Measurements from ENCODE around the gene IPO13.
A peak's percentile ranks its signal among the peaks of the same experiment; 100 is the strongest.

IPO13 gene

DNA sequence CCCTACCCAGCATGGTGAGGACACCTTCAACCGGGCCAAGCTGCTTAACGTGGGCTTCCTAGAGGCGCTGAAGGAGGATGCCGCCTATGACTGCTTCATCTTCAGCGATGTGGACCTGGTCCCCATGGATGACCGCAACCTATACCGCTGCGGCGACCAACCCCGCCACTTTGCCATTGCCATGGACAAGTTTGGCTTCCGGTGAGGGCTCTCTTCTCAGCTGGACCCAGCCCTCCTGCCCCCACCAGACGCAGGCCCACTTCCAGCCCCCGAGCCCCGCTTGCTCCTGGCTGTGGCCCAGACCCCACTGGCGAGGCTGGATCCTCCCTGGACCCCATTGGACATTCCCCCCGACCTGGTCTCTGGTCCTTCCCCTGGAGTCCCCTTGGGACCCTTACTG, 38.1 kb downstream of the IPO13 start:
- in situ Hi-C loops (cut with HindIII; ENCODE audit: low sequenced_read_pairs) = no loop called here

DNA sequence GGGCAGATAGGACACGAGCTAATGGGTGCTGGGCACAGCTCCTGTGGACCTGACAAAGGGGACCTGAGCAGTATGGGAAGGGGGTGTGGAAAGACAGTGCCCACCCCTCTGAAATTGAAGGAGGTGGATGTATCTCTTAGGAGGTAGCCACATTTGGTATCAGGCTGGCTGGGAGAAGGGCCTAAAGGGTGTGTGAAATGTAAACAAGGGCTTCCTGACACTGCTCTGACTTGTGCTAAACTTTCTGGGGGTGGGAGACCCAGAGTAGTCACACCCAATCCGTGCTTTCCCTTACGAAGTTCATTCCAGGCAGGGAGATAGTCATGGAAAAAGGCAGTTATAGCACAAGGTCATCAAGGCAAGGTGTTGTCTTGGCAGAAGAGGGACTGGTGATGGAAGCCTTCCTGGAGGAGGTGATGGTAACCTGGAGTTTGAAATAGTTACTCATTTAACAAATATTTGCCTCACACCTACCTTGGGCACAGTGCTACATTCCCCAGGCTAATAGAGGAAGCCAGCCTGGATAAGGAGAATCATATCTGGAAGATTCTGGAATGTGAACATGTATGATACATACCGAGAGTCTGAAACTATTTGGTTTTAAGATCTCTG, 39.3 kb downstream of the IPO13 start:
- no peak for DNase-seq (ENCODE audit: low read depth, low spot score)
- TF ChIP-seq, protein P1, sequence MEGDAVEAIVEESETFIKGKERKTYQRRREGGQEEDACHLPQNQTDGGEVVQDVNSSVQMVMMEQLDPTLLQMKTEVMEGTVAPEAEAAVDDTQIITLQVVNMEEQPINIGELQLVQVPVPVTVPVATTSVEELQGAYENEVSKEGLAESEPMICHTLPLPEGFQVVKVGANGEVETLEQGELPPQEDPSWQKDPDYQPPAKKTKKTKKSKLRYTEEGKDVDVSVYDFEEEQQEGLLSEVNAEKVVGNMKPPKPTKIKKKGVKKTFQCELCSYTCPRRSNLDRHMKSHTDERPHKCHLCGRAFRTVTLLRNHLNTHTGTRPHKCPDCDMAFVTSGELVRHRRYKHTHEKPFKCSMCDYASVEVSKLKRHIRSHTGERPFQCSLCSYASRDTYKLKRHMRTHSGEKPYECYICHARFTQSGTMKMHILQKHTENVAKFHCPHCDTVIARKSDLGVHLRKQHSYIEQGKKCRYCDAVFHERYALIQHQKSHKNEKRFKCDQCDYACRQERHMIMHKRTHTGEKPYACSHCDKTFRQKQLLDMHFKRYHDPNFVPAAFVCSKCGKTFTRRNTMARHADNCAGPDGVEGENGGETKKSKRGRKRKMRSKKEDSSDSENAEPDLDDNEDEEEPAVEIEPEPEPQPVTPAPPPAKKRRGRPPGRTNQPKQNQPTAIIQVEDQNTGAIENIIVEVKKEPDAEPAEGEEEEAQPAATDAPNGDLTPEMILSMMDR (IDR thresholded peaks at IDR 0.05; ENCODE audit: low read depth, low read length) = no peak
- in situ Hi-C loops (cut with HindIII; ENCODE audit: low sequenced_read_pairs) = no loop called here
- H3K4me3 ChIP-seq (ENCODE audit: low read depth, low read length) = no peak overlapping the region

More for the DNA sequence above, 38.1 kb downstream of the IPO13 start:
- H3K4me3 ChIP-seq (ENCODE audit: low read depth, low read length) = no peak overlapping the region
- DNase-seq (ENCODE audit: low read depth, low spot score) = no peak
- TF ChIP-seq, protein P1 (IDR thresholded peaks at IDR 0.05; ENCODE audit: low read depth, low read length) = no peak

DNA sequence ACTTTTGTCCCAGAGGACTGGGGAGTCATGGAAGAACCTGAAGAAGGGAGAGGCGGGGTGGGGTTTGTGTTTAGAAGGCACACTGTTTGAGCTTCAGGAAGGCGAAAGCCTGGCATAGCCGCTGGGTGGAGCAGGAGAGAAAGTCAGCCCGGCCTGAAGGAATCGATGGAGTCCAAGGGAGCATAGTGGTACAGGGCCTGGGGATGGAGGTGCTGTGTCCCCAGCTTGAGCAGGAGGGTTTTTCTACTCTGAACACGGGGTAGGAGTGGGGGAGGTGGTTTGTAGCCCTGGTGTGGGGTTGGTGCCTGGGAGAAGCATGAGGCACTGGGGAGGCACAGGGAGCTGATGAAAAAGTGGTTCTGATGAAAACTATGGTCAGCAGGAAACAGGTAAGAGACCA, 40.0 kb downstream of the IPO13 start:
- TF ChIP-seq, protein P1 (IDR thresholded peaks at IDR 0.05; ENCODE audit: low read depth, low read length) = peak; percentile 19
- no peak overlapping the region for H3K4me3 ChIP-seq (ENCODE audit: low read depth, low read length)
- DNase-seq (ENCODE audit: low read depth, low spot score) = no peak
- in situ Hi-C loops (cut with HindIII; ENCODE audit: low sequenced_read_pairs) = no loop called here

DNA sequence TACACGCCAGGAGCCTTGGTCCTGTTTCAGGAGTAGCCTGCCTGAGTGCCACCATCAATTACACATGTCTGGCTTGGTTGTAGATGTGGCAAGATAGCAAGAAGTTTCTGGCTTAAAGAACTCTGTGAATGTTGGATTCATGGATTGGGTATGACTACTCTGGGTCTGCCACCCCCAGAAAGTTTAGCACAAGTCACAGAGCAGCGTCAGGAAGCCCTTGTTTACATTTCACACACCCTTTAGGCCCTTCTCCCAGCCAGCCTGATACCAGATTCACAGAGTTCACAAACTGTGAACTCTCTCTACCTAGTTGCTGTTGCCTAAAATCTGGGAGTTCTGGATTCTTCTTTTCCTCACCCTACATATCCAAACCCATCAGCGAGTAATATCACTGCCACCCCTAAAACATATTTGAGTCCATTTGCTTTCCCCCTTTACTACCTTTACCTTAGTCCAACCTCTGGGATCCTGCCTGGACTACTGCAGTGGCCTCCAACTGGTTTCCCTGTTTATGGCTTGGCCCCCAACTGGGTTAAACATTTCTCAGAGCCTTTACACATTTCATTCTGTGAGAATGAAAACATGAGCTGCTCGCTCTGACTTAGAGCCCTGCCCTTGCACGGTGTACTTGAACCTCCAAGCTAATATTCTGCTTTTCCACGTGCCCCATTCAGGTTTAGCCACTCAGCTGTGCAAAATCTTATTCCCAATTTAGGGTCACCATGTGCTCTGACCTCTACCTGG, 40.6 kb downstream of the IPO13 start:
- no peak overlapping the region for H3K4me3 ChIP-seq (ENCODE audit: low read depth, low read length)
- in situ Hi-C loops (cut with HindIII; ENCODE audit: low sequenced_read_pairs) = no loop called here
- TF ChIP-seq, protein P1 (IDR thresholded peaks at IDR 0.05; ENCODE audit: low read depth, low read length) = no peak
- no peak for DNase-seq (ENCODE audit: low read depth, low spot score)

DNA sequence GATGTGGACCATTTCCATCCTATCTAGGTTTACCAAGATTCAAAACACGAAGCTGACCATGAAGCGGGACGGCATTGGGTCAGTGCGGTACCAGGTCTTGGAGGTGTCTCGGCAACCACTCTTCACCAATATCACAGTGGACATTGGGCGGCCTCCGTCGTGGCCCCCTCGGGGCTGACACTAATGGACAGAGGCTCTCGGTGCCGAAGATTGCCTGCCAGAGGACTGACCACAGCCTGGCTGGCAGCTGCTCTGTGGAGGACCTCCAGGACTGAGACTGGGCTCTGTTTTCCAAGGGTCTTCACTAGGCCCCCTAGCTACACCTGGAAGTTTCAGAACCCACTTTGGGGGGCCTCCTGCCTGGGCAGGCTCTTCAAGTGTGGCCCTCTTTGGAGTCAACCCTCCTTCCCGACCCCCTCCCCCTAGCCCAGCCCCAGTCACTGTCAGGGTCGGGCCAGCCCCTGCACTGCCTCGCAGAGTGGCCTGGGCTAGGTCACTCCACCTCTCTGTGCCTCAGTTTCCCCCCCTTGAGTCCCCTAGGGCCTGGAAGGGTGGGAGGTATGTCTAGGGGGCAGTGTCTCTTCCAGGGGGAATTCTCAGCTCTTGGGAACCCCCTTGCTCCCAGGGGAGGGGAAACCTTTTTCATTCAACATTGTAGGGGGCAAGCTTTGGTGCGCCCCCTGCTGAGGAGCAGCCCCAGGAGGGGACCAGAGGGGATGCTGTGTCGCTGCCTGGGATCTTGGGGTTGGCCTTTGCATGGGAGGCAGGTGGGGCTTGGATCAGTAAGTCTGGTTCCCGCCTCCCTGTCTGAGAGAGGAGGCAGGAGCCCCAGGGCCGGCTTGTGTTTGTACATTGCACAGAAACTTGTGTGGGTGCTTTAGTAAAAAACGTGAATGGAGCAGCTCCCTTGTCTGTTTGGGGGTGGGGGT, 43.8 kb downstream of the IPO13 start:
- DNase-seq (ENCODE audit: low read depth, low spot score) = no peak
- peak overlapping the region; percentile 63 for H3K4me3 ChIP-seq (ENCODE audit: low read depth, low read length)
- TF ChIP-seq, protein P1 (IDR thresholded peaks at IDR 0.05; ENCODE audit: low read depth, low read length) = peak; percentile 14
- in situ Hi-C loops (cut with HindIII; ENCODE audit: low sequenced_read_pairs) = no loop called here

DNA sequence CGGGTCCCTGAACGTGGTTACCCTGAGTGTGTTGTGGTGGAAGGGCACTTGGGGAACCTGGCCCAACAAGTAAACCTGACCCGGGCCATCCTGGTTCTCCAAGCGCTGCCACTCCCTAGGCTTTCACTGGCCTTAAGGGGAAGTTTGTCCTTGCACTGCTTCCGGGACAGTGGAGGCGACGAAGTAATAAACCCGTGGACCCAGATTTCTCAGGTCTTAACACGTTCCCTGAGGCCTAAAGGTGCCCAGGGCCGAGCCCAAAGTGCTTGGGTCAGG, 44.4 kb downstream of the IPO13 start:
- DNase-seq (ENCODE audit: low read depth, low spot score) = no peak
- in situ Hi-C loops (cut with HindIII; ENCODE audit: low sequenced_read_pairs) = no loop called here
- peak overlapping the region; percentile 63 for H3K4me3 ChIP-seq (ENCODE audit: low read depth, low read length)
- TF ChIP-seq, protein P1 (IDR thresholded peaks at IDR 0.05; ENCODE audit: low read depth, low read length) = no peak
